Ramos (cell line): ENCODE results near the gene MALT1.
"Not testable (repeated sequence)": the region's sequence is repeated elsewhere in the genome, so short reads cannot be mapped to it uniquely, and the experiment has no call there.

Experiments used
- in situ Hi-C: fragments of 300-500 bp; cut with MboI; formaldehyde crosslinking; loops from one replicate; pipeline ENCODE4 v1.14.3; 2022; ENCODE audit warnings: low sequenced_read_pairs; ENCODE audit not compliant: unreplicated experiment

The MALT1 gene

GRCh38 chr18:58650830-58651229 is 20.4 kb upstream of the MALT1 start:
- in situ Hi-C loops, result not testable (repeated sequence)

GRCh38 chr18:58653144-58653722 is 18.0 kb upstream of the MALT1 start:
- in situ Hi-C loops, result not testable (repeated sequence)

DNA sequence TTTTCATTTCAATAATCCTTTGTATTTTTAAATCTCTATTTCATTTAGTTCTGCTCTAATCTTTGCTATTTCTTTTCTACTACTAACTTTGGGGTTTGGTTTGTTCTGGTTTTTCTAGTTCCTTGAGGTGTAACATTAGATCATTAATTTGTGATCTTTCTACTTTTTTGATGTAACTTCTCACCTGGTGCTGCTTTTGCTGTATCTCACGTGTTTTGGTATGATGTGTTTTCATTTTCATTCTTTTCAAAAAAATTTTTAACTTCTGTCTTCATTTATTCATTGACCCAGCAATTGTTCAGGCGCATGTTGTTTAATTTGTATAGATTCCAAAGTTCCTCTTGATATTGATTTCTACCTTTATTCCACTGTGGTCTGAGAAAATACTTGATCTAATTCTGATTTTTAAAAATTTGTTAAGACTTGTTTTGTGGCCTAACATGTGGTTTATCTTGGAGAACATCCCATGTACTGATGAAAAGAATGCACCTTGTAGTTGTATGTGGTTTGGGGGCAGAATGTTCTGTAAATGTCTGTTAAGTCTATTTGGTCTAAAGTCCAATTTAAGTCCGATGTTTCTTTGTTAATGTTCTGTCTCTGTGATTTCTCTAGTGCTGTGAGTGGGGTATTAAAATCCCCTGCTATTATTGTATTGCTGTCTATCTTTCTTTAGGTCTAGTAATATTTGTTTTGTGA is 17.3 kb upstream of the MALT1 start:
- in situ Hi-C loops, result no loop called here

DNA sequence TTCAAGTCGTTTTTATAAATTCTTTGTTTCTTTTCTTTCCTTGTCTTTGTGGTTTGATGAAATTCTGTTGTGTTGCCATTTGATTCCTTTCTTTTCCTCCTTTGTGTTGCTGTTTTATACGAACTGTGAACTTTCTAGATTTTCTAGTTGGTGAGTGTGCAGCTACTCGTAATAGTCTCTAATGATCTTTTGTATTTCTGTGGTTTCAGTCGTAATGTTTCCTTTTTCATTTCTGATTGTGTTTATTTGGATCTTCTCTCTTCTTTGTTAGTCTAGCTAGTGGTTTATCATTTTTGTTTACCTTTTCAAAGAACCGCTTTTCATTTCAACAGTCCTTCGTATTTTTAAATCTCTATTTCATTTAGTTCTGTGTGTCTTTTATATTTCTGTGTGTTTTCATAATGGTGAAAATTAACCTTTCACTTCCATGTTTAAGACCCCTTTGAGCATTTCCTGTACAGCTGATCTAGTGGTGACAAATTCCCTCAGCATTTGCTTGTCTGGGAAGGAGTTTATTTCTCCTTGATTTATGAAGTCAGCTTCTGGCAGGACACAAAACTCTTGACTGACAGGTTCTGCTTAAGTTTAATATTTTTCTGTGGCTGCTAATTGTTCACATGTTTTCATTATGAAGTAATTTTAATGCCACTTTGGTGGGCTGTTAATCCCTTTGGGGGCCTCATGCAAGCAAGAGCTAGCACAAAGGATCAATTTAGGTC is 16.2 kb upstream of the MALT1 start:
- in situ Hi-C loops, result no loop called here

GRCh38 chr18:58657081-58657480 is 14.2 kb upstream of the MALT1 start:
- in situ Hi-C loops, result no loop called here

DNA sequence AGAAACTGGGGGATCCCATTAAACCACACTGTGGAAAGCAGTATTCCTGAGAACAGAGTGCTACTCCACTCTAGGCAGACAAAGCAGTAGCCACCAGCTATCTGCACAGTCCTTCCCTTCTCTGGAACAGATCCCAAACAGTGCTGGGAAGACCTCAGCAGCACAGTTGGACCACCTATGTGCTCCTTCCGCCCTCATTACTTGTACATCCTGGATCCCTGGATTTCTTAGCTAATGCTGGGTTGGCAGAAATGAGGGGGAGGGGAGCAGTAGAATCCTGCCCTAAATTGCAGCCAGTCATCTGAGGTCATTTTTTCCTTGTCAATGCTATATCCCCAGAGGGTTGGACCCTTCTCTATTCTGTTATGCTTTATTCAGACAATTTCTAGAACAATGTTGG is 13.8 kb upstream of the MALT1 start:
- in situ Hi-C loops, result no loop called here

- in situ Hi-C loops, result no loop called here
Observed at GRCh38 chr18:58659691-58660090, 11.6 kb upstream of the MALT1 start.

DNA sequence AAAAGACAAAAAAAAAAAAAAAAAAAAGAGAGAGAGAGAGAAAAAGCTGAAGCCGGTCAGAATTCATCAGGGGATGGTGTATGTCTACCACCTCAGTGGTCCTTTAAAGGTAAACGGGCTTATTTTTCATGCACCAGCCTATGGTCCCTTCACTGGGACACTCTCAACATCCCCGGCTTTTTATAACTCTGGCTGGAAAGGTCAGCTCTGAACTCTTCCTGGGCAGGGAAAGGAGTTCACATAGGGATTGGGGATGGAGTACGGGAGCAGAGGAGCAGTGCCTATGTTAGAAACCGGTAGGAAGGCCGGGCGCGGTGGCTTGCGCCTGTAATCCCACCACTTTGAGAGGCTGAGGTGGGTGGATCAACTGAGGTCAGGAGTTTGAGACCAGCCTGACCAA is 10.3 kb upstream of the MALT1 start:
- in situ Hi-C loops, result no loop called here

DNA sequence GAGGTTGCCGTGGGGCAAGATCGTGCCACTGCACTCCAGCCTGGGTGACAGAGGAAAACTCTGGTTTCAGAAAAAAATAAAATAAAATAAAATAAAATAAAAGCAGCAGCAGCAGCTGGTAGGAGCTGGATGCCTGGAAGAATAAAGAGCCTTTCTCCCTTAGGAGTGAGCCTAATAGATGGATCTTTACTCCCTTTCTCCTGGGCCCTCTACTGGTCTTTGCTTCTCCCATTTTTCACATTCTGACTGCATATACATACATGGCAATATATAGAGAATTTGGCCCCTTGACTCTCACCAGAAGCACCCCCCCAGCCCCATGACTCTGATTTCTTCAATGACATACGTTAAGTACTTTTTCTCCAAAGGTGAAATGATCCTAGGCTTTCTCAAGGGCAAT is 9.8 kb upstream of the MALT1 start:
- in situ Hi-C loops, result no loop called here

- in situ Hi-C loops, result no loop called here
Observed at GRCh38 chr18:58662118-58662517, 9.1 kb upstream of the MALT1 start.

DNA sequence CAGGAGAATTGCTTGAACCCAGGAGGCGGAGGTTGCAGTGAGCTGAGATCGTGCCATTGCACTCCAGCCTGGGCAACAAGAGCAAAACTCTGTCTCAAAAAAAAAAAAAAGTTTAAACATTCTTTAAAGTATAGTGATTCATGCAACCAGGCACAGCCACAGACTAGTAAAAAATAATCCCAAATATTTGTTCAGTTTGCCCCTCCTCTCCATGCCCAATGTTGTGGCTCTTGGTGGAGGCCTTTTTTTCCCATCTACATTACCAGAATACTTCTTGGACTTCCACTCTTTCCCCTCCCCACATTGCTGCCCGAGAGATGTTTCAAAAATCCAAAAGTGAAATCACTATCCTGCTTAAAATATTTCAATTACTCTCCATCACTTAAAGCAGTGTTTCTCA is 5.1 kb upstream of the MALT1 start:
- in situ Hi-C loops, result no loop called here

DNA sequence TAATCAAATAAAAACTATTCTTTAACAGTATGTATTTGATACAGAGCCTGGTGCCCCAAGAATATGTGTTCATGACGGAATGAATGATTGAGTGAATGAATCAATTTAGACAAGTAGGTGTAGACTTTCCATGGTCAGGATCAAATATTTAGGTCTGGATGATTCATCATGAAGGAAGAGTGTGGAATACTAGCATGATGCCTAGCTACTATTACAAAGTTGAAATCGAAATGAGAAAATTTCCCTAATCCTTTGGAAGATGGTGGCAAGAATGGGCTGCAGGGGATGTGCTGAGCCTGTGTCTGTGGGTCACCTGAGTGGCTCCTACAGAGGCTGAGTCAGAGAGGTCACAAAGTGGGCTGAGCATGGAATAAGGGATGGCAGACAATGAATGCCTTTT is 3.1 kb upstream of the MALT1 start:
- in situ Hi-C loops, result no loop called here

DNA sequence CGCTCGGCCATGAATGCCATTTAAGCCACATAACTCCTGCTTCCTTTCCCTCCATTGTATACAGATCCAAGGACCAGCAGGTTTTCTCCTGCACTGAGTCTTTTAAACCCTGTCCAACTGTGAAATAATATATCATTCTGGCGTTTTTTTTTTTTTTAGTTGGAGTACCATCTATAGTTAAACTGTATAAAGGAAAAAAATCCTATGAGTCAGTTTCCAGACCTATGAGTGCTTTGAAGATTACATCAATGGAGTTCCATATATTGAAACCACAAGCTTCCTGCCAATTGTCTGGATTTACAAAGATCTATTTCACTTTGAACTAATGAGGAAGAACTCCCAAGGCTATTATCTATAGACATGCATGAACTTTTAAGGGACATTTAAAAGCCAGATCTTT is 2.4 kb upstream of the MALT1 start:
- in situ Hi-C loops, result no loop called here

DNA sequence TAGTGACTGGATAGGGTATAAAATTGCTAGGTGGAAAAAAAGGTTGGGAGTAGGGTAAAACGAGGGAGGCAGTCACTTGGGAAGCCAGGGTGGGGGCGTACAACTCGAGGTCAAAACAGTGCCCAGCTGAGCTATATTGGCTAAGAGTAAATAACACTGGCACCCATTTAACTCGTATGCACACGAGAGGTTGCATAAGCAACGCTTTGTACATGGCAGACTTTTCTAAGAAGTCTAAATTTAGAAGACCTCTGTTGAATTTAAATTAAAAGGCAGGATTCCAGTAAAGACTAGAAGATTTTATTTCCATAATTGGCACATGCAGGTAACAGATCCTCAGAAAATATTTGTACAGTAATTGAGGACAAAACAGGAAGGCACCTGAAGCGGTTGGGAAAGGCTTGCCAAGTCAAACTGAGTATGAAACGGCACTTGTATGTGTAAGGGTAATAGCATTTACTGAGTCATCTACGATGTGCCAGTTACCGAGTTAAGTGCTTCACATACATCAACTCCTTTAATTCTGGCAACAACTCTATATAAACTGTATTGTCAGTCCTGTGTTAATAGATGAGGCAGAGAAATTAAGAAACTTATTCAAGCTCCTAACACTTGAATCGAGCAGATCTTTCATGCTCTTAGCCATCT is 1.4 kb upstream of the MALT1 start:
- in situ Hi-C loops, result no loop called here

DNA sequence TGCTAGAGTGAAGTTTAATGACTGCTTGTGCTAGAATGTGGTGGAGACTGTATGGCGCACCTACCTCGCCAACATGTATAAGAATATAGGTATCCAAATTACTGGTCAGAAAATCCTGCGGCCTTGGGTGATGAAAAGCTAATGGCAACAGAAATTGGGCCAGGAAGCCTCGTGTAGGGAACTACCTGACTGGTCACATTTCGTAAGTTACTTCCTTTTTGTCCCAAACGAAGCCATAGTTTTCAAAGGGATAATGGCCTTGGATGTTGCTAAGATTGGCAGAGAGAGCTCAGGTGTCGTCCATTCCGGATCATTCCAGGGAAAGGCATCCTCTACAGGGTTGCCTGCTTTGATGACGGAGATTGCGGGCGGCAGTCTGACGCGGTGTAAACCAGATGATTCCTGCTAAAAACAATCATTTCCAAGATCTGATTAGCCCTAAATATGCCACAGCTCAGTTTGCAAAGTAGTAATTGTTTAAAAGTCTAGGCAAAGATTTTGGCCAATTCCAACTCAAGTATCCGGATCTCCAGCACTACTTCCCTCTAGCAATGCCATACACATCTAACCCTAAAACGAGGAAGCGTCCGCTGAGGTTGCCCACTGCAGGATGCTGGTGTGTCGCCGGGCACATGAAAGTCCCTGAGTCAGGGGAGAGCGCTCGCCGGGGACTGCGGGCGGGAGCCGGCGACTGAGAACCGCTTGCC is 708 bp upstream of the MALT1 start:
- in situ Hi-C loops, result no loop called here

GRCh38 chr18:58671632-58672564 is 633 bp downstream of the MALT1 start:
- in situ Hi-C loops, result no loop called here

- in situ Hi-C loops, result no loop called here
Observed at GRCh38 chr18:58674159-58674558, 2.9 kb downstream of the MALT1 start.

DNA sequence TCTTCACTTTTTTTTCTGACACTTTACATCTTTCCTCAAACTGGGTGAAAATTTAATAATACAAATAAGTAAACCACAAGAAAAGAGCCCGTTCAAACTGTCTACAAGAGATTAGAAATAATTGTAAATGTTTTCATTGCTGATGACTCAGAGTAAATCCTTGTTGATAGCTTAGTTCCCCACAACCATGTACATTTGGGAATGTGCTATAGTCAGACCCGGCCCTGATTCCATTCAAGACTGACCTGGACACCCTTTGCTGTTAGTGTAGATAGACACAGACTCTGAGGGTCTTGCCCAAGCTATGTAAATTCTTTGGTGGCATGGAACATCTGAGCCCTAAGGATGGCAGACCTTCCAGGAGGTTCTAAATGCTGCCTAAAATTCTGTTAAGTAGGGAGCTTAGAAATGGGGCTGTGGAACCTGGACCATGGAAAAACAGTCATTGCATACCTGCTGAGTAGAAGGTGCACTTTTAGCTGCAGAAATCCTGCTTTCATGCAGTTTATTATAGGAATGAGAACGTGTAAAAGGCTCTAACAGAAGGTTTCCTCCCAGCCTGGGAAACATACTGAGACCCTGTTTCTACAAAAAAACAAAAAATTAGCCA is 3.7 kb downstream of the MALT1 start:
- in situ Hi-C loops, result no loop called here

DNA sequence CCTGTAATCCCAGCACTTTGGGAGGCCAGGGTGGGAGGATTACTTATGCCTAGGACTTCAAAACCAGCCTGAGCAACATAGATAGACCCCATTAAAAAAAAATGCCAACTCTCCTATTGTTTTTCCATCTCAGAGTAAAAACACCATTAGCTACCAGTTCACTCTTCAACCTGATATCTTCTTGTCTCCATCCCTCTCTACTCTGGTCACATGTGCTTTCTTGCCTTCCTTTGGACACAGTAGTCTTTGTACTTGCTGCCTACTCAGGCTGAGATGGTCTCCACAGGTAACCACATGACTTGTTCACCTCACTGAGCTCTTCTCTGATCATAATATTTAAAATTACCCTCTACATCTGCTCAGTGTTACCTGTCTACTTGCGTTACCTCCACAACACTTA is 5.0 kb downstream of the MALT1 start:
- in situ Hi-C loops, result no loop called here
